A549 (cell line): ENCODE data around the gene SYNGR2. TPM values are rescaled to one million over a fixed set of nuclear protein-coding genes. Genes with fewer than 3 reads are reported as not detected.

Experiments
- ATAC-seq, 2 experiments: fragments of 200-7000 bp in 1 of 2; fragments of >200 bp in 1 of 2; cut with Nextera tagmentation in 1 of 2; cut with Tn5 transposase in 1 of 2; 3 replicates each; pipeline versions ENCODE4 v1.8.0 to v1.9.1; 2018 to 2020; ENCODE audit warnings: mild to moderate bottlenecking in 1 of 2, moderate library complexity in 1 of 2
- CTCF ChIA-PET: fragments of 300-600 bp; sonication (Branson Sonifier 250); formaldehyde crosslinking; extraction: SDS; loops from one replicate; lab custom pipeline; 2021; ENCODE audit warnings: antibody characterized with exemption, inconsistent platforms; lab: Yijun Ruan, JAX
- POLR2A ChIA-PET: fragments of 350-600 bp; formaldehyde crosslinking; extraction: SDS; loops from one replicate; lab custom pipeline; 2021; ENCODE audit warnings: antibody characterized with exemption, inconsistent platforms; lab: Yijun Ruan, JAX
- DNase-seq, 2 experiments: peaks; one replicate each; pipeline versions ENCODE4 v3.0.0 to v3.0.0-alpha.2; 2011 to 2016; ENCODE audit warnings: low read depth in 1 of 2, low spot score in 1 of 2
- FAIRE-seq: peaks from 2 replicates; lab custom pipeline; 2011; peaks lifted over from hg19 to GRCh38; lab: Jason Lieb, UNC
- H3K27ac ChIP-seq, 2 experiments: fragments of >200 bp; sonication (Bioruptor Twin); formaldehyde crosslinking; 3 replicates each; pipeline ENCODE4 v1.5.1; 2016 to 2017
- H3K4me1 ChIP-seq: fragments of >200 bp; sonication (Bioruptor Twin); formaldehyde crosslinking; 3 replicates; pipeline ENCODE4 v1.6.1; 2016
- H3K4me2 ChIP-seq: fragments of >200 bp; sonication (Bioruptor Twin); formaldehyde crosslinking; 3 replicates; pipeline ENCODE4 v1.6.1; 2016
- H3K4me3 ChIP-seq: fragments of >200 bp; sonication (Bioruptor Twin); formaldehyde crosslinking; 3 replicates; pipeline ENCODE4 v1.5.1; 2016
- H3K9me3 ChIP-seq: fragments of >200 bp; sonication (Bioruptor Twin); formaldehyde crosslinking; 3 replicates; pipeline ENCODE4 v1.6.1; 2016
- ATOH8 ChIP-seq: fragments of 250-450 bp; sonication (Bioruptor Pico); IDR thresholded peaks from 2 replicates; pipeline ENCODE4 v1.5.0; 2020; ENCODE audit warnings: low read depth, mild to moderate bottlenecking, moderate library complexity
- CBX8 ChIP-seq: fragments of 200-600 bp; sonication (generic); IDR thresholded peaks from 2 replicates; pipeline ENCODE4 v1.6.1; 2016
- E2F6 ChIP-seq: IDR thresholded peaks from 2 replicates; pipeline ENCODE4 v1.6.1; 2012; ENCODE audit warnings: low read depth, borderline replicate concordance
- ELK1 ChIP-seq: fragments of 150-350 bp; IDR thresholded peaks from 2 replicates; pipeline ENCODE4 v1.6.1; 2014; ENCODE audit warnings: low read depth, mild to moderate bottlenecking, low read length
- EP300 ChIP-seq, 2 experiments: fragments of >200 bp; sonication (Bioruptor Twin); formaldehyde crosslinking; IDR thresholded peaks; 2 replicates in 1 of 2; 3 replicates in 1 of 2; pipeline ENCODE4 v1.6.1; 2016 to 2017
- ESRRA ChIP-seq: fragments of 150-350 bp; IDR thresholded peaks from 2 replicates; pipeline ENCODE4 v1.6.1; 2014; ENCODE audit warnings: mild to moderate bottlenecking, low read length, borderline replicate concordance
- HES2 ChIP-seq: fragments of >200 bp; sonication (Bioruptor Twin); formaldehyde crosslinking; IDR thresholded peaks from 2 replicates; pipeline ENCODE4 v1.6.1; 2016
- HOXA7 ChIP-seq: fragments of 250-450 bp; sonication (Bioruptor Pico); IDR thresholded peaks from 2 replicates; pipeline ENCODE4 v1.5.0; 2020; ENCODE audit warnings: mild to moderate bottlenecking, moderate library complexity
- HOXB13 ChIP-seq: fragments of 250-450 bp; sonication (Bioruptor Pico); IDR thresholded peaks from 2 replicates; pipeline ENCODE4 v1.5.0; 2020; ENCODE audit warnings: low read depth, mild to moderate bottlenecking, moderate library complexity
- KDM1A ChIP-seq: fragments of 200-600 bp; sonication (generic); IDR thresholded peaks from 2 replicates; pipeline ENCODE4 v1.6.1; 2016; ENCODE audit warnings: low read depth, mild to moderate bottlenecking
- MYC ChIP-seq: IDR thresholded peaks from 2 replicates; pipeline ENCODE4 v1.6.1; 2012; ENCODE audit warnings: mild to moderate bottlenecking, inconsistent platforms, low read length, improper control_type of control experiment, borderline replicate concordance
- NPAS2 ChIP-seq: fragments of 250-450 bp; sonication (Bioruptor Pico); IDR thresholded peaks from 2 replicates; pipeline ENCODE4 v1.8.0; 2022; ENCODE audit warnings: mild to moderate bottlenecking, moderate library complexity, borderline replicate concordance
- POLR2A ChIP-seq: IDR thresholded peaks from 2 replicates; pipeline ENCODE4 v1.6.1; 2012; ENCODE audit warnings: mild to moderate bottlenecking, low read length
- RAD21 ChIP-seq, 2 experiments: fragments of >200 bp in 1 of 2; sonication (Bioruptor Twin) in 1 of 2; formaldehyde crosslinking in 1 of 2; IDR thresholded peaks in 1 of 2; conservative IDR thresholded peaks in 1 of 2; 2 replicates in 1 of 2; 3 replicates in 1 of 2; pipeline ENCODE4 v1.6.1; 2012 to 2018; ENCODE audit warnings: inconsistent platforms in 1 of 2
- RCOR1 ChIP-seq: fragments of 150-350 bp; IDR thresholded peaks from 2 replicates; pipeline ENCODE4 v1.6.1; 2014; ENCODE audit warnings: antibody characterized with exemption, low read length, low read depth
- SREBF2 ChIP-seq: fragments of 450-650 bp; IDR thresholded peaks from 2 replicates; pipeline ENCODE4 v1.6.1; 2014; ENCODE audit warnings: mild to moderate bottlenecking, moderate library complexity
- ZC3H11A ChIP-seq: fragments of 450-650 bp; IDR thresholded peaks from 2 replicates; pipeline ENCODE4 v1.6.1; 2014; ENCODE audit warnings: antibody characterized with exemption, mild to moderate bottlenecking
- ZNF302 ChIP-seq: fragments of 250-450 bp; sonication (Bioruptor Pico); IDR thresholded peaks from 2 replicates; pipeline ENCODE4 v1.9.0; 2021; ENCODE audit warnings: inconsistent platforms, mild to moderate bottlenecking, moderate library complexity
- ZSCAN20 ChIP-seq: fragments of 250-450 bp; sonication (Bioruptor Pico); IDR thresholded peaks from 2 replicates; pipeline ENCODE4 v1.8.0; 2022; ENCODE audit warnings: mild to moderate bottlenecking, moderate library complexity
- WGBS: methylation state at CpG from one replicate; pipeline ENCODE4 v1.1.6; 2017; ENCODE audit errors: missing lambda C conversion rate; 5-methylcytosine and 5-hydroxymethylcytosine counted together
- polyA plus RNA-seq, 4 experiments: library from polyadenylated mRNA; depleted of rRNA in 3 of 4; stranded (reverse); fragments of >200 nt; fragmentation: RNase III in 1 of 4; extraction: RNeasy Plus Mini Kit Qiagen cat#74134 plus additional on column Dnase treatment in 1 of 4; gene quantifications; 2 replicates in 3 of 4; 3 replicates in 1 of 4; pipeline ENCODE4 v1.2.3, GENCODE V29; 2011 to 2017

The SYNGR2 gene
- polyA plus RNA-seq, 2 of the 4 experiments (the other 2 are of a cell fraction): 102 to 113 TPM

GRCh38 chr17:78130437-78131101, 37.8 kb upstream of the SYNGR2 start, which contains the start of gene TMC8:
TSS of gene TMC8 (plus strand) at chr17:78130771. CDS start at chr17:78131589, 818 bp downstream.
- DNase-seq: no peak
- no peak within 1 kb of the TSS for H3K4me3 ChIP-seq
- H3K4me1 ChIP-seq: peaks cover 14% of the 10 kb centered on the region
- FAIRE-seq: no peak
- H3K4me2 ChIP-seq: no peak within 1 kb of the TSS
- 86% methylated on average over 10 of the region's 10 CpGs for WGBS
- ChIA-PET POLR2A (interaction anchor here (0.9 kb wide), 1 partner anchor 10 kb away, joined by 4 read pairs; no protein-coding TSS in a partner anchor), CTCF (interaction anchor here (0.7 to 13.7 kb wide), 6 partner anchors 9 to 46 kb away, joined by 3 to 164 read pairs (median 6); no protein-coding TSS in a partner anchor)
- H3K9me3 ChIP-seq: no peaks in the 10 kb centered on the region
- no peak for ATAC-seq
- H3K27ac ChIP-seq: peak within 1 kb of the TSS in 1 of 2 experiments; percentile 93; a peak in 3 of 6 replicates
- TF ChIP-seq RCOR1: no peak
- TF ChIP-seq HOXB13 (CRISPR knock-in tag): no peak
- TF ChIP-seq SREBF2: no peak
- TF ChIP-seq HES2: no peak
- TF ChIP-seq CBX8: no peak
- no peak for TF ChIP-seq ZC3H11A
- no peak for TF ChIP-seq EP300 (IDR thresholded peaks at IDR 0.05)
- no peak for TF ChIP-seq NPAS2
- no peak for TF ChIP-seq ZNF302 (CRISPR knock-in tag)
- TF ChIP-seq ATOH8 (CRISPR knock-in tag): no peak
- TF ChIP-seq RAD21 (conservative IDR thresholded peaks at IDR 0.05 in 1 of 2, IDR thresholded peaks at IDR 0.05 in 1 of 2): no peak
- no peak for TF ChIP-seq HOXA7 (CRISPR knock-in tag)

GRCh38 chr17:78131172-78132083, 37.0 kb upstream of the SYNGR2 start:
- H3K27ac ChIP-seq: no peak overlapping the region
- no peak for ATAC-seq
- no peak overlapping the region for H3K4me3 ChIP-seq
- 78% methylated on average over 69 of the region's 74 CpGs for WGBS
- no peak for DNase-seq
- no peak overlapping the region for H3K4me2 ChIP-seq
- peaks cover 14% of the 10 kb centered on the region for H3K4me1 ChIP-seq
- H3K9me3 ChIP-seq: no peaks in the 10 kb centered on the region
- no peak for FAIRE-seq
- CTCF ChIA-PET: interaction anchor here (0.9 to 14.8 kb wide), 6 partner anchors 8 to 45 kb away, joined by 3 to 185 read pairs (median 9); no protein-coding TSS in a partner anchor
- TF ChIP-seq ESRRA (no peak), ZSCAN20 (CRISPR knock-in tag) (no peak), POLR2A (no peak), MYC (no peak), ELK1 (no peak), KDM1A (peak; percentile 51; the same call in 1 of the 2 replicates), E2F6 (no peak)
- POLR2A ChIA-PET: interaction anchor here (0.9 kb wide), 1 partner anchor 9 kb away, joined by 4 read pairs; no protein-coding TSS in a partner anchor
